Fibroblast of lung (primary cell): ENCODE data around the gene USP24.

ENCODE experiments used
- CTCF ChIP-seq, 2 donors: IDR thresholded peaks in 1 of 2; conservative IDR thresholded peaks in 1 of 2; 1 replicate in 1 of 2; 2 replicates in 1 of 2; pipeline ENCODE4 v1.5.1; 2011 to 2012; ENCODE audit warnings: low read length in 2 of 2, control low read depth in 1 of 2, inconsistent platforms in 1 of 2, low read depth in 1 of 2, mild to moderate bottlenecking in 1 of 2
- EZH2 ChIP-seq: IDR thresholded peaks from 2 replicates; pipeline ENCODE4 v1.5.1; 2012; ENCODE audit warnings: low read length, control low read depth, mild to moderate bottlenecking; ENCODE audit errors: missing control alignments

- TF ChIP-seq CTCF (conservative IDR thresholded peaks at IDR 0.05 in 1 of 2, IDR thresholded peaks at IDR 0.05 in 1 of 2; ENCODE audit: low read depth in 1 of 2, low read length in 2 of 2): no peak
- TF ChIP-seq EZH2: no peak
Measured at GRCh38 chr1:55034476-55035133, 180.6 kb downstream of the USP24 start.
